ENCODE data around the gene ANKS1B.

ANKS1B gene

GRCh38 chr12:99027055-99027393 is 957.7 kb downstream of the ANKS1B start:
- POLR2A ChIA-PET, result no interaction called here
- Histone ChIP-seq H3K4me3 (ENCODE audit: low read depth, low read length) (no peak overlapping the region), H3K4me1 (ENCODE audit: control insufficient read depth, insufficient read depth, low read length) (no peaks in the 10 kb centered on the region), H3K9me3 (ENCODE audit: control insufficient read depth, insufficient read depth, low read depth, low read length) (no peaks in the 10 kb centered on the region), H3K27ac (ENCODE audit: extremely low read depth, low read depth, low read length) (no peak overlapping the region), H3K36me3 (ENCODE audit: control insufficient read depth in 2 of 2, insufficient read depth in 1 of 2, low read length in 2 of 2) (no peaks in the 10 kb centered on the region)
- no peak for TF ChIP-seq ZNF621 (tag by site-specific recombination; IDR thresholded peaks at IDR 0.05)
- no peak for TF ChIP-seq ZNF585B (tag by site-specific recombination; IDR thresholded peaks at IDR 0.05)
- TF ChIP-seq ZNF248 (tag by site-specific recombination; IDR thresholded peaks at IDR 0.05), result no peak
- no peak for TF ChIP-seq ZNF354C (tag by site-specific recombination; IDR thresholded peaks at IDR 0.05; ENCODE audit: borderline replicate concordance, low read depth)
- no peak for TF ChIP-seq ZNF629 (tag by site-specific recombination; IDR thresholded peaks at IDR 0.05)
- no peak for TF ChIP-seq ZFP37 (tag by site-specific recombination; IDR thresholded peaks at IDR 0.05)
- CTCF ChIA-PET, result no interaction called here

GRCh38 chr12:99026332-99027054 is 958.2 kb downstream of the ANKS1B start:
- no peaks in the 10 kb centered on the region for H3K9me3 ChIP-seq (ENCODE audit: control insufficient read depth, insufficient read depth, low read depth, low read length)
- TF ChIP-seq ZNF830 (tag by site-specific recombination; IDR thresholded peaks at IDR 0.05; ENCODE audit: low read depth) (no peak), ZNF174 (tag by site-specific recombination; IDR thresholded peaks at IDR 0.05) (no peak), WT1 (tag by site-specific recombination; IDR thresholded peaks at IDR 0.05) (no peak), ZNF24 (tag by site-specific recombination; IDR thresholded peaks at IDR 0.05) (no peak), ZNF791 (tag by site-specific recombination; IDR thresholded peaks at IDR 0.05) (no peak), ZNF155 (tag by site-specific recombination; IDR thresholded peaks at IDR 0.05) (no peak), ZNF514 (tag by site-specific recombination; IDR thresholded peaks at IDR 0.05) (no peak), ZNF555 (tag by site-specific recombination; conservative IDR thresholded peaks at IDR 0.05) (no peak), ZFP37 (tag by site-specific recombination; IDR thresholded peaks at IDR 0.05) (no peak), ZNF76 (tag by site-specific recombination; IDR thresholded peaks at IDR 0.05; ENCODE audit: borderline replicate concordance, low read depth) (no peak), ZBTB49 (tag by site-specific recombination; IDR thresholded peaks at IDR 0.05; ENCODE audit: low read depth) (no peak)
- no peak overlapping the region for H3K27ac ChIP-seq (ENCODE audit: extremely low read depth, low read depth, low read length)
- no peak overlapping the region for H3K4me3 ChIP-seq (ENCODE audit: low read depth, low read length)
- CTCF ChIA-PET, result no interaction called here
- H3K4me1 ChIP-seq (ENCODE audit: control insufficient read depth, insufficient read depth, low read length), result no peaks in the 10 kb centered on the region
- POLR2A ChIA-PET, result no interaction called here
- no peaks in the 10 kb centered on the region for H3K36me3 ChIP-seq (ENCODE audit: control insufficient read depth in 2 of 2, insufficient read depth in 1 of 2, low read length in 2 of 2)

- Histone ChIP-seq H3K36me3 (ENCODE audit: control insufficient read depth in 2 of 2, insufficient read depth in 1 of 2, low read length in 2 of 2) (no peaks in the 10 kb centered on the region), H3K9me3 (ENCODE audit: control insufficient read depth, insufficient read depth, low read depth, low read length) (no peaks in the 10 kb centered on the region), H3K4me3 (ENCODE audit: low read depth, low read length) (no peak overlapping the region), H3K27ac (ENCODE audit: extremely low read depth, low read depth, low read length) (no peak overlapping the region), H3K4me1 (ENCODE audit: control insufficient read depth, insufficient read depth, low read length) (no peaks in the 10 kb centered on the region)
- POLR2A ChIA-PET, result no interaction called here
- CTCF ChIA-PET, result no interaction called here
- TF ChIP-seq MEIS1 (CRISPR knock-in tag; IDR thresholded peaks at IDR 0.05; ENCODE audit: borderline replicate concordance) (no peak), ZNF324 (tag by site-specific recombination; IDR thresholded peaks at IDR 0.05) (no peak), SETDB1 (IDR thresholded peaks at IDR 0.05; ENCODE audit: insufficient read length, low read length) (no peak), ZNF501 (tag by site-specific recombination; IDR thresholded peaks at IDR 0.05) (no peak), ZNF398 (tag by site-specific recombination; IDR thresholded peaks at IDR 0.05) (no peak), ZNF18 (tag by site-specific recombination; IDR thresholded peaks at IDR 0.05) (no peak), SALL2 (tag by site-specific recombination; IDR thresholded peaks at IDR 0.05; ENCODE audit: borderline replicate concordance) (no peak), ZNF585B (tag by site-specific recombination; IDR thresholded peaks at IDR 0.05) (no peak), ZNF692 (tag by site-specific recombination; IDR thresholded peaks at IDR 0.05) (no peak), ZNF354C (tag by site-specific recombination; IDR thresholded peaks at IDR 0.05; ENCODE audit: borderline replicate concordance, low read depth) (no peak)
Observed at GRCh38 chr12:99024870-99025269, 959.9 kb downstream of the ANKS1B start.

All from HEK293 (cell line).